Kasumi-1 (cell line): ENCODE results near the gene SERPINE3.

Experiments used
- DNase-seq, 2 experiments: peaks; one replicate each; lab custom pipeline; 2025; lab: John Stamatoyannopoulos, UW

The SERPINE3 gene

DNA sequence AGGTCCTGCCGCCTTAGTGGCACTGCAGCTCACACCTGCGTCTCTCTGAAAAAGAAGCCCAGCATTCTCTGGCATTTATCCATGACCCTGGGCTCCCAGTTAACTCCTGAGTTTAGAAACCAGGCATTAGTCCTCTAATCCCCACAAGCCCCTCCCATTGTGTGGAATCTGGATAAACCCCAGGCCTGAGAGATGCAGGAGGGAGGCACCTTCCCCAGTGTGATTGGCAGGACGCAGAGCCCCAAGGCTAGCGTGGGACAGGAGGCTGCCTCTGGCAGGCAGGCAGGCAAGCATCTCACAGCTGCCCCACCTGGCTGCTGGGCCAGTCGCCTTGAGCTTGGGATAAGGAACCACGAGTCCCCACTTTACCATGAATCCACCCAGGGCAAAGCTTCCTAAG is 11.0 kb upstream of the SERPINE3 start:
- DNase-seq, result no peak

DNA sequence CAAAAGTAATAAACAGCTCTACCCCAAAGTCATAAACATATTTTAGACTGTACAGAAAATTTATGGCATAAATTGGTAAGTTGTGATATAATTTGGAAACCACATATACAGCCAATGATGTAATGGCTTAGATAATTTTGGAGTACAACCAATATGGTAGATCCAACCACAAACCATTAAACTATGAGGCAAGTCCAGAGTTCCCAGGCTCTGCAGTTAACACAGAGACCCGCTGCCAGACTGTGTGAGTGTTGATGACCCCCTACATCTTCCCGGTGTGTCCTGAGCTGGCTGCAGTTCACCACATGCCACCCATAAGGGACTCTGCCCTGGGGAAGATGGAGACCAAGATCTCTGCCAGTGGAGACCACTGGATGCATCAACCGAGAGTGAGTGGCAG is 9.9 kb upstream of the SERPINE3 start:
- DNase-seq, result no peak

DNA sequence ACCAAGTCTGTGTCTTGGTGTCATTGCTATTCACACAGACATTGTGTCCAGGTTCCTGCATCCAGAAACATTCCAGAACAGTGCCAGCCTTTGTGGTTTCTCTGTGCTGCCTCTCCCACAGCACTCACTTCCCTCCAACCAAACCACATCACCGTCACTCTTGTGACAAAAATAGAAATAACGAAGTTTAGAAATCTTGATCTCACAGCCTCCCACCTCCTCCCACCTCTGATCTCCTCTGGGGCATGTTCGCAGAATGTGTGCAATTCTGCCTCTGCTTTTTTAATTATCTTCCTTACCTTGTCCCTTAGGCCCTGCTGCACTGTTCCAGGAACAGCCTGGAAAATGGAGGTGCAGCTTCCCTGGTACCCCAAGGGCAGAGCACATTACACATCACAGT is 8.7 kb upstream of the SERPINE3 start:
- DNase-seq, result peak; percentile 79 to 81

DNA sequence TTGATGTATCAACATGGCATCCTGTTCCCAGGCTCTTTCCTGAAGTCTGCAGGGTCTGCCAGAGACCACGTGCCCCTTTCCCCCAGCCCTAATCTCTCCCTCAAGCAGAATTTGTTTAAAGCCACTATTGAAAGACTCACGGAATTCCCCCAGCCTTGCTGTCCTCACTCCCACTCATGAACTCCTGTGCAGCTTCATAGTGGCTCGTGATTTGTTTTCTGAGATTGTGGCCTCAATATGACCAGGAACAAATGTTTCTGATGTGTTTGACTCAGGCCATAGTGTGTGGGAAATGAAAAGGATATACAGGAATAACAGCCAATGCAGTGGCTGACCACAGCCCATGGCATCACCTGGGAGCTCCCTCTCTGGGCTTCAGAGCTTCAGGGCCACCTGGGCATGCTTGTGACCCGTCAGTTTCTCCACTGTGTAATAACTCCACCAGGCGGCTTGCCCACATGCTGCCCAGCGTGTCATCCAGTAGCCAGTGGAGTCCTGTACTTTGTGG is 8.1 kb upstream of the SERPINE3 start:
- DNase-seq, result no peak

DNA sequence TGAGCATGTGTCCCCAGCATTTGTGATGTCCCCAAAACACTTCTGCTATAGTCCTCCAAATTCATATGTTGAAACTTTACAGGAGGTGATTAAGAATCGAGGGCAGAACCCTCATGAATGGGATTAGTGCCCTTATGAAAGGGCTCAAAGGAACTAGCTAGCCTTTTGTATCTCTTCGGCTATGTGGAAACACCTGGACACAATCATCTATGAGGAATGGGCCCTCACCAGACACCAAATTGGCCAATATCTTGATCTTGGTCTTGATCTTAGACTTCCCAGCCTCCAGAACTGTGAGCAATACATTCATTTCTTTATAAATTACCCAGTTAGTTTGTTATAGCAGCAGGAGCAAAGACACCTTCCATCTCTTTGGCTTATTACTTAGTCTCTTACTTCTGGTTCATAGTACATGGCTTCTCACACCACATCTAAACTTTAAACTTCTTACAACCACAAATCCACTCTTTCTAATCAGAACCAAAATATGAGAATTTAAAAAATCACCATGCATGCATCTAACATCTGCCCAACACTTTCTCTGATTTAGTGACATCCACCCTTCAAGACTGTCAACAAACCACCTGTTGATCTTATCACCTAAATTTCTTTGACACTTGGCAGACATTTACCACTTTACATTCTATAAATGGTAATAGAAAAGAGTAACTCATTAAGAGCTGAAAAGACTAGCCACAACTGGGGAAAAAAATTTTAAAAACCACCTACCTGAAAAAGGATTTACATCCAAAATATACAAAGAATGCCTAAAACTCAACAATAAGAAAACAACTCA is 6.7 kb upstream of the SERPINE3 start:
- DNase-seq, result no peak

DNA sequence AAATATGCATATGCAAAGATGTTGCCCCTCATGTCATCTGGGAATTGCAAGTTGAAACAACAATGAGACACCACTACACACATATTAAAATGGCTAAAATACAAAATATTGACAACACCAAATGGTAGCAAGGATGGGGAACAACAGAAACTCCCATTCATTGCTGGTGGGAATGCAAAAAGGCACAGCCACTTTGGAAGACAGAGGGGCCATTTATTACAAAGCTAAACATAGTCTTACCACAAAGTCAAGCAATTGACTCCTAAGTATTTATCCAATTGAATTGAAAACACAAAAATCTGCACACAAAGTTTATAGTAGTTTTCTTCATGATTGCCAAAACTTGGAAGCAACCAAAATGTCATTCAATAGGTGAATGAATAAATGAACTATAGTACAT is 6.1 kb upstream of the SERPINE3 start:
- DNase-seq, result no peak

DNA sequence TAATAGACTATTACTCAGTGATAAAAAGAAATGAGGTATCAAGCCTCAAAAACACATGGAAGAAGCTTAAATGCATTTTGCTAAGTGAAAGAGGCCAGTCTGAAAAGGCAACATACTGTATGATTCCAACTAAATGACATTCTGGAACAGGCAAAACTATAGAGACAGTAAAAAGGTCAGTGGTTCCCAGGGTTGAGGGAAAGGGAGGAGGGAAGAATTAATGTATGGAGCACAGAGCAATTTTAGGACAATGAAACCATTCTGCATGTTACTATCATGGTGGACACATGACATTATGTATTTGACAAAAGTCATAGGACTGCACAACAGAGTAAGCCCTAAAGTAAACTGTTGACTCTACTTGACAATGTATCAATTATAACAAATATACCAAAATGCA is 5.7 kb upstream of the SERPINE3 start:
- no peak for DNase-seq

DNA sequence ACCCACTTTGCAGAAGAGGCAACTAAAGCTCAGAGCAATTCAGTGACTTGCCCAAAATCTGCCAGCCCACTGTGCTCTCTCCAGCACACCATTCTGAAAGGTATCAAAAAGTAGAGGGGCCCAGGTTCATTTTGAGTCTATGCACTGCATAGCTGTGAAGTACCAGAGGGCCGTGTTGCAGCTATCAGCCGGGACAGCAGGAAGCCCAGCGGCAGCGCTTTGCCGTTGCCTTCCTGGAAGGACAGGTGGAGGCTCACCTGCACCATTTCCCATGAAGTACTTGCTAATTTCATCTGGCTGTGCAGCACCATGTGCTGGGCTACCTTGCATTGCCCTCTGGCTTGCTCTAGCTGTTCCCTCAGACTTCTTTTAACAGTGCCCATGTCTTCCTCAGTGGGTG is 2.7 kb upstream of the SERPINE3 start:
- DNase-seq, result no peak

DNA sequence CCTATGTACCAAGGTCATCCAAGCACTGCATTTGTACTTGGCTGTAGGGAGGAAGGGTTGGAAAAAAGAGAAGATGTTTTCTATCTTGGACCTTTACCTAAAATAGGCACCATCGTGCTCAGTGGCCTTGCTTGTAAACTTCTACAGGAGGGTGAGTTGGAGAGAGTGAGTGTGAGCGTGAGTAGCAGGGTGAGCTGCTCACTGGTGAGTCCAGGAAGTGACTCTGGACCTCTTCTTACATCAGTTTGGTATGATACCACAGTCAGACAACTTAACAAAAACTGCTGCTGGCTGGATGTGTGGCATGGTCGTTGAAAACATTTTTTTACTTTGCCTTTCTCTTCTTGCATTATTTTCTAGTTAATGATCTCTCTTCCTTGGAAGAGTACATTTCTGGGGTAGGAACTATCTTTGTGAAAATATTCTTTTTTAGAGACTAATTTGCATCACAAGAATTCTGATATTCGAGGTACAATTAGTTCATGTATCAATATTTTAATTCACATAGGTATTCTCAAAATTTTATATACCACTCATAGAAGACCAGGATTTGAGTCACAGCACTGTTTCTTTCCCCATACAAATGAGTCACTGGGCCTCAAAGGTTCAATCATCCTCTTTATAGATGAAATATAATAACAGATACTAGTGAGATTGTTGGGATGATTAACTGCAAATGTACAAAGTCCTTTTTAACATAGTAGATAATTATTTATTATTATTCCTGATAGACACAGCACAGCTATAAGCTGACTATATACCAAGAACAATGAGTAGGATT is 651 bp downstream of the SERPINE3 start:
- no peak for DNase-seq

DNA sequence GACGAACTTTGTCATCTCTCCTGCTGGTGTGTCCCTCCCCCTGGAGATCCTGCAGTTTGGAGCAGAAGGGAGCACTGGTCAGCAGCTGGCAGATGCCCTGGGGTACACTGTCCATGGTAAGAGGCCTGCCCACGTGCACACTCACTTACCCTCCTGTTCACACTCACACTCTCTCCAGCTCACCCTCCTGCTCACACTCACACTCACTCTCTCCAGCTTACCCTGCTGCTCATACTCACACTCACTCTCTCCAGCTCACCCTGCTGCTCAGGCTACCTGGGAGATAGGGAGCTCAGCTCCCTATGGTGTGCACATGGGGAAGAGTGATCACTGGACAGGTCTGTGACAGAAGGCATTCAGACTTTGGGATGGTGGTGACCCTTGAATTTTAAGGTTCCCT is 1.7 kb downstream of the SERPINE3 start:
- no peak for DNase-seq

DNA sequence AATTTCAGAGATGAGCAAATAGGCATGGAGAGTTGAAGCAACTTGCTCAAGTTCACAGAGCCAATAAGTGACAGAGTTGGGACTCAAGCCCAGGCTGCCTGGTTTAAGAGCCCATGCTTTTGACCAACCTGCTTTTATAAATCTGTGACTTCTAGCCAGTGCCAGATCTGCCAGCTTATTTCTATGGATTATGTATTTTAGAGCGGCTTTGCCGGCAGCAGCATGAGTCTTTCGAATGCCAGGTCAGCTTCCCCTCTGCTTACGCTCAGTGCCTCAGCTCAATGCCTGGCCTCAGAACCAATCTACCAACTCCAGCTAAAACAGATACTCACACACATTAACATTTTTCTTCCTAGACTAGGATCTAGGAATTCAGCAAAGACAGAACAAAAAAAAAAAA is 2.3 kb downstream of the SERPINE3 start:
- DNase-seq, result no peak

DNA sequence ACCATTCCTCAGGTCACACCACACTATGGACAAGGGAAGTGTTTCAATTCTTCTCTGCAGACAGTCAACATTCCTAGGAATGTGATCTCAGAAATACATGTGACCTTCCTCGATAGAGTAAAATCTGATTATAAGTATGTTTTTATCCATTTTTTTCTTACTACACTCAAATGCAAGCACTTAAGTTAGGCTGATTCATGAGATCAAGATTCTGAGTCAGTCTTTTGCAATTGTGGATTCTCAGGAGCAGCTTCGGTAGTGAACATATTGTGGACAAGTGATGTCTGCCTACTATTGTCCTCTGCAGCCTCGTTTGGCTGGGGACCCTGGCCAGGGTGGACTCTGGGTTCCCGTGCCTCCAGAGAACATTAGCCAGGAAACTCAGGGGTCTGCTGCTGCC is 3.2 kb downstream of the SERPINE3 start:
- no peak for DNase-seq

DNA sequence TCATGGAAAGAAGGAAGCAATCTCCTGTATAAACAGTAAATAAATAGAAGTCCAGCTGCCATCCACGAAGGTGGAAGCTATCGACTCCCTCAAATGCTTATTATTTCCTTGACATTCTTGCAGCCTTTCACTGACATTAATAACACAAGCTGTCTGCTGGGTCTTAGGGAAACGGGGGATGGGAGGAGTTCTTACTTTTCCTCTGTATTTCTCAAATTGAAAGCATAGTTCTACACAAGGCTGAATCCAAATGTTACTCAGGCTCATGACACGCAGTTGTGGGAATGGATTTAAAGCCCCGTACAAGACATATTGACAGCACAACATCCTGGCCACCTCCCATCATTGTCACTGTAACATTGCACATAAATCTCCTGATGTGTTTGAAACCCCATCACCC is 4.0 kb downstream of the SERPINE3 start:
- DNase-seq, result no peak

DNA sequence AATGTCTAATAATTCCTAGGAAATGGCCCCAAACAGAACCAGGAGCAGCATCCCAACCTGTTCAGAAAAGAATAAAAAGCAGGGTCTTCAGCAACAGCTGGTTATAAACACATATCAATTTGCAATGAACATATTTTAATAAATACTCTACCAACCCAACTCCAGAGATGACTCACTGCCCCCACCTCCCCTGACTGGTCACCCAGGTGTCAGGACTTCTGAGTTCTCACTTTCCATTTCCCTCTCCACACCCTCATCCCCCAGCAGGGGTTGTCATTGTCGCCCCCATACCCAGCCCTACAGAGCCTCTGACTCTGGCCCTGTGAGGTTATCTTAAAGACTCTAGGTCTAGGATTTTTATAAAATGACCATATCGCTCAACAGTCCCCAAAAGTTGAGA is 6.9 kb downstream of the SERPINE3 start:
- DNase-seq, result no peak

DNA sequence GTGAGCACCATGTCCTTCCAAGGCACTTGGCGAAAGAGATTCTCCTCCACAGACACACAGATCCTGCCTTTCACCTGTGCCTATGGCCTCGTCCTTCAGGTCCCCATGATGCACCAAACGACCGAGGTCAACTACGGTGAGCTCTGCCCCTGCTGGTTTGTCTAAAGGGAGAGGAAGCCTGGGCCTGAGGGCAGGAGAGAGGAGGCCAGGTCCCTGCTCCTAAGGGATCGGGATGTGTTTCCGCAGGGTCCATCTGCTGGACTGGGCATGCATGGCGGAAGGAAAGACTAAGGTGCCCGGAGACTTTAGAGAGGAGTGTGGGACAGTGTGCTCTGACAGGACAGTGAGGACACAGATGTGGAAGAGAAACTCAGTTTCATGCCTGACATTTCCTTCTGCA is 7.6 kb downstream of the SERPINE3 start:
- DNase-seq, result no peak

DNA sequence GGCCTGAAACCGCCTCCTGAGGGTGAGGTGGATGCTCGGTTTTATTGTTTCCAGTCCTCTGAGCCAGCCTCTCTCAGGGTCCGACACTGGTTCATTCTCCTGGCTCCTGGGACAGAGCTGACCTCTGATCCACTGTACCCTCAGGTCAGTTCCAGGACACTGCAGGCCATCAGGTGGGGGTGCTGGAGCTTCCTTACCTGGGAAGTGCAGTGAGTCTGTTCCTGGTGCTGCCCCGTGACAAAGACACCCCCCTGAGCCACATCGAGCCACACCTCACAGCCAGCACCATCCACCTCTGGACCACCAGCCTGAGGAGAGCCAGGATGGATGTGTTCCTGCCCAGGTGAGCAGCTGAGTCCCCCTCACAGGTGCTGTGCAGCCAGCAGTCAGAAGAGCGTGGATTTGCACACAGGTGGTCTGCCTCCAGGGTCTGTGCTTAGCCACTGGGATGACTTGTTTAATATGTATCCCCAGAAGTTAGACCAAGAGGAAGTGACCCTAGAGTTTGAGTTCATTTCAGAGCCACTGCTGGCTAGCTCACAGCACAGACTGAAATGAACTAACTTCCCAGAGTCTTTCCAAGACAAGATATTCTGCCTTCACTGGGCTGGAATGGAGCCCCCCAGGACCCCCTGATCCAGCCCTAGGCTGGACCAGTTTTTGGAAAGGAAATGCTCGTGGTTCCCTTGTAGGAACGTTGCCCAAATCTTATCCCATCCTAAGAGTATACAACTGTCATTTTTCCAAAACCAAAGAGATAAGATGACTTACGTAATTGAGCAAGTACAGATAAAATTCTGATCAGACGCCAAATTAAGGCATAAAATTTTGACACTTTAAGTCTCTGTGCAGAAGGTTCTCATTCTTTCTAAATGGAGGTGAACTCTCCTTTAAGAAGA is 8.8 kb downstream of the SERPINE3 start:
- DNase-seq, result no peak

DNA sequence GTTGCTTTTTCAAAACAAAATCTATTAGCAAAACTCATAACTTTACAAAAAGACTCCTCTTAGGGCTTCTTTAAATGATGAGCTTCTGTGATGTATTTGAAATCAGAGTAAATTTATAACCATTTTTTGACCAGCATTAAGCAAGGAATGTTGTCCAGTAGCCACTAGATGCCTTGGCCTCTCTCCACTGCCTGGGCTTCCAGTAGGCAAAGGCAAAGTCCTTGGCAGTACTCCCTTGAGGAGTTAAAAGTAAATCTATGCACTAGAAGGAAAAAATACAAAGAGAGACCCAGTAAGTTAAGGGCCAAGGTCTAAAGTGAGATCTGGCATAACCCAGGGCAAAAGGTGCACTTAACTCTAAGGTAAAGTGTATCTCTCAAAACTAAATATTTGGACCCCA is 9.5 kb downstream of the SERPINE3 start:
- no peak for DNase-seq

DNA sequence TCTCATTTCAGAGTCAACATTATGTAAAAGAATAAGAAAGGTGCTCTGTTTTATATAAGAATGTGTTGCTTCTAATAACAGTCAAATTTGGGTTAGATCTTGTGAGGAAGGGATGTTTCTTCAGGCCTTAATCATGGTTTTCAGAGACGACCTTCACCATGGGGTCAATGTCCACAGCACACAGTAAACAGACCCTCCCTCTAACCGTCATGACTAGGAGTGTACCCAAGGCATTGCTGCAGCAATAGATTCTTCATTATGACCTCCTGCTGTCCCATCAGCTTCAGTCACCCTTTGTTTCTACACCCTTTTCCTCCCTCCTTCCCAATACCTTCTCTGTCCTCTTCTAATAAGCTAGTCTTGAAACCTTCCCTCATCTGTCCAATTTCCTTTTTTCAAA is 15.7 kb downstream of the SERPINE3 start:
- DNase-seq, result no peak

DNA sequence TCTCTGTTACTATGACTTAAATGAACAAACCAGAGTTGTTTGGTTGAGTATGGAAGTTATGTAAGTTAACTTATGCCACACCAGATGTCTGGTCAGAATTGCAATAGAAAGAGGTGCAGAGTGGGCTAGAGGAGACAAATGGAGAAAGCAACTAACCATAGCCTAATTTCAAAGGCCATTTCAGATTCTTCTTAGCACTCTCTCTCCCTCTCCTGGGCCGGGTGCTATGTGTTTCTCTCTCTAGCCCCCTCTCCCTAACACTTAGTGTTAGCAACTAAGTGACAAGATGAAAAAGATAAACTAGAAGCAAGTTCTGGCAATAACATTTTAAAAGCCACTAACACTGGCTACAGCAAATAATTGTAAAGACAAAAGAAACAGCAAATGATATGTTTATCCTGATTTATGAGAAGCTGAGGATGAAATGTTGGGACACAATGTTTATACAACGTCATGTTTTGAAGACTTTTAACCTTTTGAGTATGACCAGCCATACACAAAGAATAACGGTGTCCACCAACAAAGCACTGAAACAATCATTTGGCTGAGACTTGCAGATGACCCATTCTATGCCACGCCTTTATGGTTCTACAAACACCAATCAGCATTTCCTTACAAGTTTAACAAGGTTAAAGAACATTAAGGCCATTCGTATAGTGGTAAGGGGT is 18.6 kb downstream of the SERPINE3 start:
- DNase-seq, result no peak

DNA sequence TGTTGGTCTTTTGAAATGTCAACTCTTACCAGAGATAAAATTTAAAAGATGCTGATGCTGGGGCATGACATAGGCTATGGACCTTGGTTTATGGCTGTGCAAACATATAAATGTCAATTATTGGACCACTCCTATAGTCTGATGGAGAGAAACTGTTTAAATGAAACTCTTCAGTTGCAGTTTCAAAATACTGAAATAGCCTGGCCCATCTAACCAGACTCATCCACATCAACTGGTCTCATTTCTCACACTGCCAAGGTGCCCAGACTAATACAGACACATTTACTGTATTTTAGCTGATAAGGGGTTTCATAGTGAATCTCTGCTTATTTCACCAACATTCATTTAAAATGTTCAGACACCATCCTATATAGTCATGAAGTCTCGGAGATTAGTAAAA is 19.9 kb downstream of the SERPINE3 start:
- DNase-seq, result no peak

DNA sequence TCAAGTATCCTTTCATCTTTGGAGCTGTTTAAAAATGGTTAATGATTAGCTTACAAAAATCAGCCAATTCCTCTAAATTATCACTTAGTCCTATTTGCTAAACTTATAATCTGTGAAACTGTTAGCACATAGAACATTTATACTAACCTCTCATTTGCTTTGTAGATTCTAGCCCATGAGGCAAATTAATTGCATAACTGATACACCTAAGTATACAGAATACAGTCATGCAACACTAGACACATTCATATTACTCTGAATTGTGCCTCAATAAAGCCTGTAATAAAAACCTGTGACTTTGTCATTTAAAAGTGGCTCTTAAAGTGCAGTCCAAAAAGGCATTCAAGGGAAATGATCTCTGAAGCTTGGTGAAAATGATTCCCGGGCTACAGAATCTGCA is 21.0 kb downstream of the SERPINE3 start:
- no peak for DNase-seq

DNA sequence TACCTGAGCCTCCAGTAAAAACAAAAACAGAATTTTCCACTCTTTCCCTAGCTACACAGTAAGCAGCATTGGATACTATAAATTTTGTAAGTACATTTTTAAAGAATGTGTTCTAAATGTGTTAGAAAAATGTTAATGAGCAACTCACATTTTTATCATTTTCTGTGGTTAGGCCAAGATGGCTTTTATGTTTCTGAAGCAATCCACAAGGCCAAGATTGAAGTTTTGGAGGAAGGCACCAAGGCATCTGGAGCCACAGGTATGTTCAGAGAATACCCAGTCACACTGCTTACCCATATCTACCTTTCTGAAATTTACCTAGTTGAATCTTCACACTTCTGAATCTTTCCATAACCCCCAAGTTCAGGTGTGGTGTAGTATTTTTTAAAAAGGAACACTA is 21.6 kb downstream of the SERPINE3 start:
- no peak for DNase-seq
